ENCODE measurements around the gene RBM34.
"Not testable (repeated sequence)": the region's sequence is repeated elsewhere in the genome, so short reads cannot be mapped to it uniquely, and the experiment has no call there.

The RBM34 gene, protein sequence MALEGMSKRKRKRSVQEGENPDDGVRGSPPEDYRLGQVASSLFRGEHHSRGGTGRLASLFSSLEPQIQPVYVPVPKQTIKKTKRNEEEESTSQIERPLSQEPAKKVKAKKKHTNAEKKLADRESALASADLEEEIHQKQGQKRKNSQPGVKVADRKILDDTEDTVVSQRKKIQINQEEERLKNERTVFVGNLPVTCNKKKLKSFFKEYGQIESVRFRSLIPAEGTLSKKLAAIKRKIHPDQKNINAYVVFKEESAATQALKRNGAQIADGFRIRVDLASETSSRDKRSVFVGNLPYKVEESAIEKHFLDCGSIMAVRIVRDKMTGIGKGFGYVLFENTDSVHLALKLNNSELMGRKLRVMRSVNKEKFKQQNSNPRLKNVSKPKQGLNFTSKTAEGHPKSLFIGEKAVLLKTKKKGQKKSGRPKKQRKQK

DNA sequence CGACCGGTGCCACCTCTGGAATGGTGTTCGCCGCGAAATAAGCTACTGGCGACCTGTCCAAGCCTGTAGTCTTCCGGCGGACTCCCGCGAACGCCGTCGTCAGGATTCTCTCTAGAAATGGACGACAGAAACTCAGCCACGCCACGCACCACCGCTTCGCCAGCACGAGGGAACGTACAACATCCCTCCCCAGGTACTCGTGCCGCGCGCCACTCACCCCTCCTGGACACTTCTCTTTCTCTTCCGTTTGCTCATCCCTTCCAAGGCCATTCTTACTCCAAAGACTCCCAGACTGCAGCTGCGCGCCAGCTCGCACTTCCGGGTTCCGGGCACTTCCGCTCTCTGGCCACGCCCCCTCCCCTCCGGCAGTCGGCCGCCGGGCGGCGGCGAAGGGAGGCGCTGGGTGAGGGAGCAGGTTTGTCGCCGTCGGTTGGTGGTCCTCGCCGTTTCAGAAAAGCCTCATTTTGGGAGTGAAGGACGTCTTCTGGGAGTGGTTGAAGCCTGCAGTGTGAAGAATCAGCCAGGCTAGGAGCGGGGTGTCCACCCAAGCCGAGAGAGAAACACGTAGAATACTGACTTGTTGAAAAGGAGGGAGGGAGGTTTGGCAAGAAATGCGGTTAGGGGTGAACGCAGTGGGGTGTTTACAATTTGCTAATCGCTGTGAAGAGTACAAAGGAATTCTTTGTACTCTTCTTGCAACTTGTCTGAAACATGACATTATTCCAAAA is at the start of gene RBM34:
TSS of gene RBM34 (minus strand) at position 294 of the 728 bp plus-strand sequence. CDS start at position 270, 24 bp downstream.
- Histone ChIP-seq H3K4me1 (ENCODE audit: insufficient read depth, low read length) (no peaks in the 10 kb centered on the region), H3K9ac (ENCODE audit: low read depth, low read length) (peak within 1 kb of the TSS; percentile 94), H3K36me3 (ENCODE audit: insufficient read depth, low read length) (peaks cover 23% of the 10 kb centered on the region), H3K9me3 (ENCODE audit: control insufficient read depth, insufficient read depth, low read length) (no peaks in the 10 kb centered on the region)

DNA sequence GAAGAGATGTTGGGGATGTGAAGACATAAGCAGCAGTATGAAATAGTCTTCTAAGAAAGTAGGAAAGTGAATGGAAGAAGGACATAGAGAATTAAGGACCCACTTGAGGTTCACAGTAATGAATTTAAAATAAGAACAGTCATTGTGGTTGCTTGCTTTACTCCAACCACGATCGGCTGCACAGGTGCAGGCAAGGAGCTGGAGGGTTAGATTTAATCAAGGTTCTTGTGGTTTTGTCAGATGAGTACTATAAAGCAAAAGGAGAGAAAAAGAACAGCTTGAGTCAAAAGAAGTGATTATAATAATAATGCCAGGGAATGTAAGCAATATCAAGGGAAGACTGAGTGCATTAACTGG is 46.1 kb upstream of the RBM34 start:
- peaks cover 9% of the 10 kb centered on the region; the same call in 1 of the 2 replicates for H3K36me3 ChIP-seq (ENCODE audit: insufficient read depth, low read length)
- H3K9ac ChIP-seq (ENCODE audit: low read depth, low read length): no peak overlapping the region
- H3K4me1 ChIP-seq (ENCODE audit: insufficient read depth, low read length): no peaks in the 10 kb centered on the region
- no peaks in the 10 kb centered on the region for H3K9me3 ChIP-seq (ENCODE audit: control insufficient read depth, insufficient read depth, low read length)

DNA sequence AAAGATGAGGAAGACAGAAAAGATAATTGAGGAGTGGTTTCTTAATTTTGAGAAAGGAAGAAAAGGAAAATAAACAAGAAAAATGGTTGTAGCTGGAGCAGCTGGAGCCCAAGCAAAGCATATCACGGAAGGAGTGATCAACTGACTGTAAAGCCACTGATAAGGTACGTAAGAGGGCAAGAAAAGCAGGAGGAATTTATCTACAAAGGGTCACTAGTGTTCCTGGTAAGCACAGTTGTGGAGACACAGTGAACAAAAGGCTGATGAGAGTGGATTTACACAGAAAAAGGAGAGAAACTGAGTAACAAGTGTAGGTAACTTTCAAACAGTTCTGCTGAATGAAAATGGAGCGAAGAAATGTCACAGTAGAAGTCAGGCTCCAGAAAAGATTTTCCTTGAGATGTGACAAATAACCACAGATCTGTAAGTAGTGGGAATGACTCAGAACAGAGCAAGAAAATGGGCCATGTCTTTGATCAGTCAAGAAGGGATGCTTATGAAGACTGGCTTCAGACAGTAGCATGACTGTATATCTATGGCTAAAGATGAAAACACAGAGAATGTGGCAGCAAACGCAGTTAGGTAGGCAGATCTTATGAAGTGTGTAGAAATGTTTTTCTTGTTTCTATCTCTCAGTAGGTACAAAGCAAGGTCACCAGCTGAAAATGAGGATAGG is 45.6 kb upstream of the RBM34 start:
- Histone ChIP-seq H3K9ac (ENCODE audit: low read depth, low read length) (no peak overlapping the region), H3K4me1 (ENCODE audit: insufficient read depth, low read length) (no peaks in the 10 kb centered on the region), H3K36me3 (ENCODE audit: insufficient read depth, low read length) (peaks cover 9% of the 10 kb centered on the region; the same call in 1 of the 2 replicates), H3K9me3 (ENCODE audit: control insufficient read depth, insufficient read depth, low read length) (no peaks in the 10 kb centered on the region)

DNA sequence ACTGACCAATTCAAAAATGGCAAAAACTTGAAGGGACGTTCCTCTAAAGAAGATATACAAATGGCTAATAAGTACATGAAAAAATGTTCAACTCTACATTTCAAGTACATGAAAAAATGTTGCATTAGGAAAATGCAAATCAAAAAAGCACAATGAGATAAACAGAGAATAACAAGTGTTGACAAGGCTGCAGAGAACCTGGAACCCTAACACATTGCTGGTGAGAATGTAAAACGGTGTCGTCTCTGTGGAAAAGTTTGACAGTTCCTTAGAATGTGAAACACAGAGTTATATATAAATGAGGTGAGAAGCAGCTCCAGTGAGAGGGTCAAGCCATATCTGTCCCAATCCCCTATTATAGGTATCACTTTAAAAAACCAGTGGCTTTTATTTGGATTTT is 44.6 kb upstream of the RBM34 start:
- H3K9me3 ChIP-seq (ENCODE audit: control insufficient read depth, insufficient read depth, low read length): no peaks in the 10 kb centered on the region
- H3K4me1 ChIP-seq (ENCODE audit: insufficient read depth, low read length): no peaks in the 10 kb centered on the region
- H3K36me3 ChIP-seq (ENCODE audit: insufficient read depth, low read length): peaks cover 9% of the 10 kb centered on the region; the same call in 1 of the 2 replicates
- no peak overlapping the region for H3K9ac ChIP-seq (ENCODE audit: low read depth, low read length)

DNA sequence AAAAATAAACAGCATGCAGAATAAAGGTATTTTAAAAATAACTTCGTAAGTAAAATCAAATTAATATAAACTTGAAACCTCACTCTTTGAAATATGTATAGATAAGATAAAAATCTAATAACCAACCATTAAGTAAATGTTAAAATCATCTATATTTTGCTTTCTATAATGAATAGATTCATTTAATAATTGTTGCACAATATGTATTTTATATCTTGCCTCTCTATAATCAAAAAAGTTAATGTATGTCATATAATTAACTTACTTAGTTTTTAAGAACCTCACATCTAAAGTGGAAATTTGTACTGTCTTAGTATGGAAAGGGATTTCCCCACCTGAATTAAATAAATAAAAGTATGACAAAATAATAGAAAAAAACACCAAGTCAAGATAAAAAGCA is 42.4 kb upstream of the RBM34 start:
- peaks cover 9% of the 10 kb centered on the region; the same call in 1 of the 2 replicates for H3K36me3 ChIP-seq (ENCODE audit: insufficient read depth, low read length)
- no peaks in the 10 kb centered on the region for H3K4me1 ChIP-seq (ENCODE audit: insufficient read depth, low read length)
- H3K9ac ChIP-seq (ENCODE audit: low read depth, low read length): no peak overlapping the region
- H3K9me3 ChIP-seq (ENCODE audit: control insufficient read depth, insufficient read depth, low read length): no peaks in the 10 kb centered on the region

DNA sequence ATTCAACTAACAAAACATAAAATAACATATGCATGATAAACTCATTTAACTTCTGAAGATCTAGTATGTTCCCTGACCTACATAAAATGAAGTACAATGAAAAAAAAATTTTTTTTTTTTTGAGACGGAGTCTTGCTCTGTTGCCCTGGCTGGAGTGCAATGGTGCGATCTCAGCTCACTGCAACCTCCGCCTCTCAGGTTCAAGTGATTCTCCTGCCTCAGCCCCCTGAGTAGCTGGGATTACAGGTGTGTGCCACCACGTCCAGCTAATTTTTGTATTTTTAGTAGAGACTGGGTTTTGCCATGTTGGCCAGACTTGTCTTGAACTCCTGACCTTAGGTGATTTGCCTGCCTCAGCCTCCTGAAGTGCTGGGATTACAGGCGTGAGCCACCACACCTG is 41.4 kb upstream of the RBM34 start:
- H3K9me3 ChIP-seq (ENCODE audit: control insufficient read depth, insufficient read depth, low read length); H3K9ac ChIP-seq (ENCODE audit: low read depth, low read length); H3K4me1 ChIP-seq (ENCODE audit: insufficient read depth, low read length); H3K36me3 ChIP-seq (ENCODE audit: insufficient read depth, low read length): not testable (repeated sequence)

DNA sequence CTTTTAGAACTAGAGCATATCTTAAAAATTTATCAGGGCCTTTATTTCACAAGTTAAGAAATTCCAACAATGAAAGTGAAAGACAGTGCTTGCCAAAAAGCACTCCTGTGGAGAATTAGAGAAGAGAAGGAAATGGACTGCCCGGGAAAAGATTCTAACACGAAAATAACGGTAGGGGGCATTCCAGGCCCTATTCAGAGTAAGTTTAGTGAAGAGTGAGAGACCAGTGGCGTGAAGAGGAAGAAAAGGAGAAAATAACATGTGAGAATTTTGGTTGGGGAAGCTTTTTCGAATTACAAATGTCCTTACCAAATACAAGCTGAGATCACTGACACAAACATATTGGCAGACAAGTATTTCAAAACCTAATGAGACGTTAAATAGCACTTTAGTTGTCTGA is 38.4 kb upstream of the RBM34 start:
- H3K9me3 ChIP-seq (ENCODE audit: control insufficient read depth, insufficient read depth, low read length): no peaks in the 10 kb centered on the region
- no peak overlapping the region for H3K9ac ChIP-seq (ENCODE audit: low read depth, low read length)
- H3K4me1 ChIP-seq (ENCODE audit: insufficient read depth, low read length): no peaks in the 10 kb centered on the region
- 0 out of 2 replicates have a peak, but pooled peaks cover 3% of the 10 kb centered on the region for H3K36me3 ChIP-seq (ENCODE audit: insufficient read depth, low read length)

DNA sequence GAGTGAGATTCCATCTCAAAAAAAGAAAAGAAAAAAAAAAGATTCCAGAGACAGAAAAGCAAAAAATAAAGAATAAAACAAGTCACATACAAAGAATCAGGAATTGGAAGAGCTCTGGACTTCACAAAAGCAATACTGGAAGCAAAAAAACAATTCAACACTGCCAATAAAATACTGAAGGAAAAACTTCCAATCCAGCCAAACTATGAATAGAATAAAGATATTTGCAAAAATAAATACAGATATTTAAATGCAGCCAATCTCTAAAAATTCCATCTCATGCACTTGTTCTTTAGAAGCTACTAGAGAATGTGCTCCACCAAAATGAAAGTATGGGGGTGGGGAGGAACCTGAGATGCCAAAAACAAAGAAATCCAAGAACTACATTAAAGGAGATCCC is 29.4 kb upstream of the RBM34 start:
- Histone ChIP-seq H3K9ac (ENCODE audit: low read depth, low read length) (no peak overlapping the region), H3K36me3 (ENCODE audit: insufficient read depth, low read length) (no peaks in the 10 kb centered on the region; the same call in 1 of the 2 replicates), H3K9me3 (ENCODE audit: control insufficient read depth, insufficient read depth, low read length) (no peaks in the 10 kb centered on the region), H3K4me1 (ENCODE audit: insufficient read depth, low read length) (no peaks in the 10 kb centered on the region)

DNA sequence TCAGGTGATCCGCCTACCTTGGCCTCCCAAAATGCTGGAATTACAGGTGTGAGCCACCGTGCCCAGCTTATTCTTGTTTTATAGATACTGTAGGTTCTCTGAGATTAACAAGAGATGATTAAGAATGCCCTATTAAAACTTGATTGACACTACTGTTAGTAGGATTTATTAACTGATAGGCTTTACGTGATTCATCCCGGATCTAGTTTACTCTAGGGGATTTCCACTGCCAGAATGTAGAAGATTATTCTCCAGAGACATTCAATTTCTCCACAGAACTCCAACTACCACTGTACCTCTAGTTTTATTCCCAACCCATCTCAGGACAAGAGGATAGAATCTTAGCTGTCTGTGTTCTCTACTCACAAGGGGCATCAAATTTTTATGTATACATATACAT is 26.3 kb upstream of the RBM34 start:
- H3K9ac ChIP-seq (ENCODE audit: low read depth, low read length): no peak overlapping the region
- no peaks in the 10 kb centered on the region for H3K9me3 ChIP-seq (ENCODE audit: control insufficient read depth, insufficient read depth, low read length)
- no peaks in the 10 kb centered on the region for H3K4me1 ChIP-seq (ENCODE audit: insufficient read depth, low read length)
- H3K36me3 ChIP-seq (ENCODE audit: insufficient read depth, low read length): no peaks in the 10 kb centered on the region; the same call in 1 of the 2 replicates

DNA sequence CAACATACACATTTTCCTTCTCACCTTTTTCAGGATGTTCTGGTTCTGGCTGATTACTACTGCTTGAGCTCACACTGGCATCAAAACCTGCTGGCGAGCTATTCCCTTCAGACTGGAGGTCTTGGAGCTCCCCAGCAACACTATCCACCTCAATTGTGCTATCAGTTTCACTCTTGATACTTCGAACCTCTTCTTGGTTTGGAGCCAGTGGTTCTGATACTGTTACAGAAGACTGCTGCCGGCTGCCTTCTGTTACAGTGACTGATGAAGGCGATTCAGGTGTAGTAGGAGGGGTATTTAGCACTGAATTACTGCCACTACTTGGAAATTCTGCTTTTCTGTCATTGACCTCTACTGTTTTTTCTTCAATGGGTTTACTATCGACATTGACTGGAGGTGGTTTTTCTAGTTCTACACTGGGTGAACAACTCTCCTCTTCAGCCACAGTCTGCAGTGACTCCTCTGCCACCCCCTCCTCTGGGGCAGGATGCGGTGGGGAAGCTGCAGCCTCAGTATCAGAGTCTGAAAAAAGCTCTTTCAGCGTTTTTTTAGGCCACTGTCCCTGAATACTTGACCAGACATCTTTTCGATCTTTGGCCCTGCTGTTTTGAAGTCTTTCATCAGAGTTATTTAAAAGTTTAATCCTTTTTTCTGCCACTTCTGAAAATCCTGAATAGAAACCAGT is 20.7 kb upstream of the RBM34 start:
- Histone ChIP-seq H3K36me3 (ENCODE audit: insufficient read depth, low read length) (peaks cover 14% of the 10 kb centered on the region), H3K9me3 (ENCODE audit: control insufficient read depth, insufficient read depth, low read length) (no peaks in the 10 kb centered on the region), H3K9ac (ENCODE audit: low read depth, low read length) (no peak overlapping the region), H3K4me1 (ENCODE audit: insufficient read depth, low read length) (no peaks in the 10 kb centered on the region)

DNA sequence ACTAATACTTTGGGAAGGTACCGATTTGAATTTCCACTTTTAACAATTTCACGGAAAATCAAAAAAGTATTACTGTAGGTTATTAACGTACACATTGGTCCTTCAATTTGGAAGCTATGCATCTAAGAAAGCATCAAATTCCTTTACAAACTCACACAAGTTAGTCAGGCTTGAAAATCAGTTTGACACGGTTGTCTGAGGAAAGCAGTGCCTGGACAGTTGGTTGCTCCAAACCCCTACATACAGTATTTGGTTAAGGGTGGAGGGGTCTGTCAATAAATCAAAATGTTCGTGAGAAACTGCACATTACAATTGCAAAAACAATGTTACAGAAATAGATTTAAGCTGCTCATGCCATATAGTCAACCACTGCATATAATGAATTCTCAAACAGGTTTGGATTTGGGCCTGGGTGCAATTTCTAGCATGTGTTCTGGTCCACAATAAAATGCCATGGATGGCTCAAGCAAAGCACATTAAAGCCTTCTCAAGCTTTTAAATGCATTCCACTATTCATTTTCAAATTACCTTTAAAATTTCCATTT is 19.9 kb upstream of the RBM34 start:
- no peaks in the 10 kb centered on the region for H3K4me1 ChIP-seq (ENCODE audit: insufficient read depth, low read length)
- H3K36me3 ChIP-seq (ENCODE audit: insufficient read depth, low read length): peaks cover 14% of the 10 kb centered on the region
- no peaks in the 10 kb centered on the region for H3K9me3 ChIP-seq (ENCODE audit: control insufficient read depth, insufficient read depth, low read length)
- H3K9ac ChIP-seq (ENCODE audit: low read depth, low read length): no peak overlapping the region

DNA sequence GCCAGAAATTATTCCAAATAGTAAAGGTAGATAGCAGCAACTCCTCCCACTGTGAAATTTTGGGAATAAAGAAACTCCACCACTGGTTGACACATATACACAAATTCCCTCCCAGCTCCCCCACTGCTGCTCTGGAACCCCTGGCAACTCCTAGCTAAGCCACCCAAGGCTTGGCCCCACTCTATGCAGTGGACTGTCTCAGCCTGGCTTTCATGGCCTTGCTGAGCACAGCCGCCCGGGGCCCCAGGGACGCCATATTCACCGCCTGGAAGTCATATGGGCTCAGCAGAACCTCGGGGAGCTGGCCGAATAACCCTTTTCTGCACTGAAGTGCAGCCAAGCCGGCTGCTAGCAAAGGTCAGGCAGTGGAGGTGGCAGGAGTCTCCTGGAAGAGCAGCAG is 15.4 kb upstream of the RBM34 start:
- no peak overlapping the region for H3K9ac ChIP-seq (ENCODE audit: low read depth, low read length)
- H3K36me3 ChIP-seq (ENCODE audit: insufficient read depth, low read length): peaks cover 28% of the 10 kb centered on the region
- H3K9me3 ChIP-seq (ENCODE audit: control insufficient read depth, insufficient read depth, low read length): no peaks in the 10 kb centered on the region
- no peaks in the 10 kb centered on the region for H3K4me1 ChIP-seq (ENCODE audit: insufficient read depth, low read length)

DNA sequence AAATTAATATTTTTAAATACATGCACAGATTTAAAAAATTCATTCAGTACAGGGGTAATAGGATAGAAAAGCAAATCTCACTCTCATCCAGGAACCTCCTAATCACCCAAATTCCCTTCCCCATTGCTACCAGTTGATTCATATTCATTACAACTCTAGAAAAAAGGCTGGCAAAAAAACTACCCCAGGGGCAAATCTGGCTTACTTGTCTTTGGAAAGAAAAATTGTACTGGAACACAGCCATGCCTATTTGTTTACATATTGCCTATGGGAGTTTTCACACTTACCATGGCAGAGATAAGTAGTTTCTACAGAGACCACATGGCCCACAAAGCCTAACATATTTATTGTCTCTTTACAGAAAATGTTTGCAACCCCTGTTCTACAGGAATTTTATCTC is 8.9 kb upstream of the RBM34 start:
- Histone ChIP-seq H3K36me3 (ENCODE audit: insufficient read depth, low read length) (peaks cover 18% of the 10 kb centered on the region), H3K4me1 (ENCODE audit: insufficient read depth, low read length) (no peaks in the 10 kb centered on the region), H3K9me3 (ENCODE audit: control insufficient read depth, insufficient read depth, low read length) (no peaks in the 10 kb centered on the region), H3K9ac (ENCODE audit: low read depth, low read length) (no peak overlapping the region)

DNA sequence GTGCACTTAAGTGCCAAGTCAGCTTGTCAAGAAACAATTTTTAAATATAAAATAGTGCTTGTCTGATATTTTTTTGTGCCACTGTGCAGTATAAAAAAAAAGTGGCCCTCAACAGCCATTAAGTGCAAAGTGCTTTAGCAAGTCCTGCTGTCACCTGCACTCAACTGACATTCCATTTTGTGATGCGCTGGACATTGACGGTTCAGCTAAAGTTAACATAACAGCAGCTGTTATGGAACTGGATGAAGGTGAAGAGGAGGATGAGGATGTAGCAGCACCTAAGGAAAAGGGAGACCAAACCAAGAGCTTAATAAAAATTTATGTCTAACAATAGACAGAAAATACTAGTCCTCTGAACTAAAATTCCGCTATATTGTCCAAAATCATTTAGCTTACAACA is 7.3 kb upstream of the RBM34 start:
- Histone ChIP-seq H3K9ac (ENCODE audit: low read depth, low read length) (no peak overlapping the region), H3K4me1 (ENCODE audit: insufficient read depth, low read length) (no peaks in the 10 kb centered on the region), H3K36me3 (ENCODE audit: insufficient read depth, low read length) (peaks cover 11% of the 10 kb centered on the region), H3K9me3 (ENCODE audit: control insufficient read depth, insufficient read depth, low read length) (no peaks in the 10 kb centered on the region)
